Measurements from ENCODE around the gene VPS11. TPM values are rescaled to one million over a fixed set of nuclear protein-coding genes. Genes with fewer than 3 reads are reported as not detected.
A peak's percentile ranks its signal among the peaks of the same experiment; 100 is the strongest.

The VPS11 gene
- total RNA-seq, 1 donor from 2014 or later: 22.0 TPM

- intact Hi-C loops (cut with micrococcal nuclease): no loop called here
- Histone ChIP-seq H3K4me1 (peaks cover 48% of the 10 kb centered on the region), H3K9me3 (replicated peaks) (no peaks in the 10 kb centered on the region), H3K27ac (replicated peaks) (peak overlapping the region; percentile 59), H3K36me3 (peaks cover 59% of the 10 kb centered on the region), H3K4me3 (peak overlapping the region; percentile 8), H3K27me3 (ENCODE audit: low read depth) (no peaks in the 10 kb centered on the region)
- TF ChIP-seq CTCF (IDR thresholded peaks at IDR 0.05; ENCODE audit: borderline replicate concordance): no peak
- DNase-seq: no peak
Observed at GRCh38 chr11:119024430-119025098, 43.1 kb upstream of the VPS11 start.

GRCh38 chr11:119025099-119025473, 42.5 kb upstream of the VPS11 start:
- no peaks in the 10 kb centered on the region for H3K27me3 ChIP-seq (ENCODE audit: low read depth)
- peak overlapping the region; percentile 8 for H3K4me3 ChIP-seq
- DNase-seq: no peak
- peak overlapping the region; percentile 59 for H3K27ac ChIP-seq (replicated peaks)
- H3K4me1 ChIP-seq: peaks cover 48% of the 10 kb centered on the region
- peaks cover 59% of the 10 kb centered on the region for H3K36me3 ChIP-seq
- no peaks in the 10 kb centered on the region for H3K9me3 ChIP-seq (replicated peaks)
- no peak for TF ChIP-seq CTCF (IDR thresholded peaks at IDR 0.05; ENCODE audit: borderline replicate concordance)
- intact Hi-C loops (cut with micrococcal nuclease): no loop called here

DNA sequence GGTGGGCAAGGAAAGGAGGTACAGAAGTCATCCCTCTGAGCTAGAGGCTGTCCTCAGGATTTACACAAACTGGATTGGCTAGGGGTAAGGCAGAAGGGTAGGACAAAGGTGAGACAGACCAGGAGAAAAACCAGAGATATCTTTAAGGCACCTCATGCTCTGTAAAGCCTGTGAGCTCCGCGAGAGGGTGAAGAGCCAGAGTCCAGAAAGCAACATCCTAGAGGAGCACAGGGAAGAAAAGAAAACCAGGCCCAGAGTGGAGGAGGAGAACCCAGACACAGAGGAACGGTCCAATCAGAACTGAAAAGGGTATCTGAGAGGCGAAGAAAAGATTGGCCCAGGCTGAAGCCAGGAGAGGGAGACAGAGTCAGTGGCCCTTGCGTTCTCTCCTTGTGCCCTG, 42.1 kb upstream of the VPS11 start:
- intact Hi-C loops (cut with micrococcal nuclease): no loop called here
- H3K4me3 ChIP-seq: no peak overlapping the region
- H3K4me1 ChIP-seq: peaks cover 48% of the 10 kb centered on the region
- H3K27ac ChIP-seq (replicated peaks): peak overlapping the region; percentile 59
- no peak for DNase-seq
- no peaks in the 10 kb centered on the region for H3K9me3 ChIP-seq (replicated peaks)
- no peaks in the 10 kb centered on the region for H3K27me3 ChIP-seq (ENCODE audit: low read depth)
- H3K36me3 ChIP-seq: peaks cover 59% of the 10 kb centered on the region
- no peak for TF ChIP-seq CTCF (IDR thresholded peaks at IDR 0.05; ENCODE audit: borderline replicate concordance)

DNA sequence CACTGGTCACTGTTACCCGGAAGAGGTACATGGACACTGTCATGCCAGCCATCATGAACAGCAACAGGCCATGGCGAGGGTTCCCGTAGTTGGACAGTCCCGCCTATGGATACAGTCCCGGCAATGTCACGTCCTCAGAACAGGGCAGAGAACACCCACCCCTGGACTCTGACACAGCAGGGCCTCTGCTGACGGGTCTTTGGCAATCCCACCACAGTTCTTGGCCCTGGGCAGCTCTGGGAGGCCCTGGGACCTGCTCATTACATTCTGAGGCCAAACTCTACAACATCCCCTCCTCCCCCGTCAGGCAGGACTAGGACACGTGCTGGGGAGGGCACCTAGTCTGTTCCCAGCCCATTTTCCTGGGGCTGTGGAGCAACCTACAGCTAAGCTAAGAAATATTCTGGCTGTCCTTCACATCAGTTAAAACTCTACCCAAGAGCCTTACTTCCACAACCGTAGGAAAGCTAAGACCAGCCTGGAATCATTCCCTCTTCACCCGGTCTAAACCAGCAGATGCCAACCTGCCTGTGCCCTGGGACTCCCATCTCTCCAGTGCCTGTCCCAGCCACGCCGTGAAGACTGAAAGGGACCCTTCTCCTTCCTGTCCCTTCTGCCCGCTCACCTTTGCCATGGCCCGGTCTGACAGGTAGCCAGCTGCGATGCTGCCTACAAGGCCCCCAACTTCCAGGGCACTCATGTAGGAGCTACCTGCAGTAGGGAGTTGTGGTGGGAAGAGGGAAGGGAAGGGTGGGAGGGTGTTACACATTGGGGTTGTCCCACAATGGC, 41.4 kb upstream of the VPS11 start:
- no peaks in the 10 kb centered on the region for H3K27me3 ChIP-seq (ENCODE audit: low read depth)
- H3K27ac ChIP-seq (replicated peaks): no peak overlapping the region
- intact Hi-C loops (cut with micrococcal nuclease): no loop called here

DNA sequence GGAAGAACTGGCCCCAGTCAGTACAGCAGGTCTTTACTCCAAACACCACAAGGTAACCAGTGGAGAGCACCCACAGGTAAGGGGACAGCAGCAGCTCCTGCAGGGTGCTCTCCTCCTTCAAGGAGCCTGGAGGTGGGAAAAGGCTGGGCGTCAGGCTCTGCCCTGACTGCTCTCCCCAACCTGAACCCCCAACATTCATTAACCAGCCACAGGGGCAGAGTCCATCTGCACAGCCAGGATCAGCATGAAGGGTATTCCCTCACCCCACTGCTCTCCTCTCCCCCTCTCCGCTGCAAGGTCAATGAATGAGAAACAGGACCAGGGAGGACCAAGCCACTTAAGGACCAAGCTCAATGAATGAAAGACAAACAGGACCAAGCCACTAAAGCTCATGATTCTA, 40.6 kb upstream of the VPS11 start:
- Histone ChIP-seq H3K27me3 (ENCODE audit: low read depth) (no peaks in the 10 kb centered on the region), H3K9me3 (replicated peaks) (no peaks in the 10 kb centered on the region), H3K4me3 (no peak overlapping the region), H3K36me3 (peaks cover 46% of the 10 kb centered on the region), H3K27ac (replicated peaks) (no peak overlapping the region), H3K4me1 (peaks cover 41% of the 10 kb centered on the region)
- TF ChIP-seq CTCF (IDR thresholded peaks at IDR 0.05; ENCODE audit: borderline replicate concordance): no peak
- intact Hi-C loops (cut with micrococcal nuclease): no loop called here
- no peak for DNase-seq

More for the DNA sequence above, 41.4 kb upstream of the VPS11 start:
- no peak for DNase-seq
- Histone ChIP-seq H3K4me1 (peaks cover 45% of the 10 kb centered on the region), H3K36me3 (peaks cover 54% of the 10 kb centered on the region), H3K4me3 (no peak overlapping the region), H3K9me3 (replicated peaks) (no peaks in the 10 kb centered on the region)
- TF ChIP-seq CTCF (IDR thresholded peaks at IDR 0.05; ENCODE audit: borderline replicate concordance): no peak
